ENCODE data around the gene BLOC1S4. TPM values are rescaled to one million over a fixed set of nuclear protein-coding genes. Genes with fewer than 3 reads are reported as not detected.

BLOC1S4 gene
- total RNA-seq, 1 donor from 2014 or later, result 22.5 TPM

- Mint-ChIP-seq H3K4me3 (ENCODE audit: unreplicated experiment) (peak overlapping the region; percentile 99), H3K27me3 (ENCODE audit: unreplicated experiment) (peaks cover 9% of the 10 kb centered on the region), H3K4me1 (ENCODE audit: low read depth, unreplicated experiment) (peaks cover 18% of the 10 kb centered on the region), H3K27ac (ENCODE audit: unreplicated experiment) (peak overlapping the region; percentile 89), H3K9me3 (ENCODE audit: unreplicated experiment) (no peaks in the 10 kb centered on the region), H3K36me3 (ENCODE audit: unreplicated experiment) (no peaks in the 10 kb centered on the region)
- TF ChIP-seq CTCF (IDR thresholded peaks at IDR 0.05; ENCODE audit: partially characterized antibody, unreplicated experiment), result no peak
- no peak for DNase-seq
These were observed 5.7 kb upstream of the BLOC1S4 start for GRCh38 chr4:6710282-6710681.

GRCh38 chr4:6710996-6711395 is 5.0 kb upstream of the BLOC1S4 start:
- no peaks in the 10 kb centered on the region for H3K36me3 Mint-ChIP-seq (ENCODE audit: unreplicated experiment)
- no peak for TF ChIP-seq CTCF (IDR thresholded peaks at IDR 0.05; ENCODE audit: partially characterized antibody, unreplicated experiment)
- peaks cover 3% of the 10 kb centered on the region for H3K9me3 Mint-ChIP-seq (ENCODE audit: unreplicated experiment)
- no peak for DNase-seq
- no peak overlapping the region for H3K27ac Mint-ChIP-seq (ENCODE audit: unreplicated experiment)
- peak overlapping the region; percentile 99 for H3K4me3 Mint-ChIP-seq (ENCODE audit: unreplicated experiment)
- H3K27me3 Mint-ChIP-seq (ENCODE audit: unreplicated experiment), result peaks cover 12% of the 10 kb centered on the region
- peaks cover 18% of the 10 kb centered on the region for H3K4me1 Mint-ChIP-seq (ENCODE audit: low read depth, unreplicated experiment)

GRCh38 chr4:6714954-6715353 is 1.0 kb upstream of the BLOC1S4 start:
- Mint-ChIP-seq H3K9me3 (ENCODE audit: unreplicated experiment) (peaks cover 3% of the 10 kb centered on the region), H3K36me3 (ENCODE audit: unreplicated experiment) (no peaks in the 10 kb centered on the region), H3K4me3 (ENCODE audit: unreplicated experiment) (peak overlapping the region; percentile 36), H3K4me1 (ENCODE audit: low read depth, unreplicated experiment) (peaks cover 14% of the 10 kb centered on the region), H3K27me3 (ENCODE audit: unreplicated experiment) (peaks cover 10% of the 10 kb centered on the region), H3K27ac (ENCODE audit: unreplicated experiment) (no peak overlapping the region)
- DNase-seq, result no peak
- TF ChIP-seq CTCF (IDR thresholded peaks at IDR 0.05; ENCODE audit: partially characterized antibody, unreplicated experiment), result no peak

- no peak for TF ChIP-seq CTCF (IDR thresholded peaks at IDR 0.05; ENCODE audit: partially characterized antibody, unreplicated experiment)
- H3K9me3 Mint-ChIP-seq (ENCODE audit: unreplicated experiment), result peaks cover 3% of the 10 kb centered on the region
- peaks cover 7% of the 10 kb centered on the region for H3K27me3 Mint-ChIP-seq (ENCODE audit: unreplicated experiment)
- H3K4me1 Mint-ChIP-seq (ENCODE audit: low read depth, unreplicated experiment), result peaks cover 12% of the 10 kb centered on the region
- DNase-seq, result no peak
- H3K36me3 Mint-ChIP-seq (ENCODE audit: unreplicated experiment), result no peaks in the 10 kb centered on the region
- H3K27ac Mint-ChIP-seq (ENCODE audit: unreplicated experiment), result peak overlapping the region; percentile 94
- peak overlapping the region; percentile 92 for H3K4me3 Mint-ChIP-seq (ENCODE audit: unreplicated experiment)
These were observed 313 bp upstream of the BLOC1S4 start for GRCh38 chr4:6715704-6716017.

GRCh38 chr4:6716958-6717655 is 1.1 kb downstream of the BLOC1S4 start:
- peaks cover 17% of the 10 kb centered on the region for H3K4me1 Mint-ChIP-seq (ENCODE audit: low read depth, unreplicated experiment)
- H3K27ac Mint-ChIP-seq (ENCODE audit: unreplicated experiment), result peak overlapping the region; percentile 86
- peaks cover 7% of the 10 kb centered on the region for H3K27me3 Mint-ChIP-seq (ENCODE audit: unreplicated experiment)
- DNase-seq, result no peak
- peak overlapping the region; percentile 89 for H3K4me3 Mint-ChIP-seq (ENCODE audit: unreplicated experiment)
- TF ChIP-seq CTCF (IDR thresholded peaks at IDR 0.05; ENCODE audit: partially characterized antibody, unreplicated experiment), result no peak
- H3K36me3 Mint-ChIP-seq (ENCODE audit: unreplicated experiment), result no peaks in the 10 kb centered on the region
- peaks cover 4% of the 10 kb centered on the region for H3K9me3 Mint-ChIP-seq (ENCODE audit: unreplicated experiment)

Measured in glutamatergic neuron (in vitro differentiated cells).